ENCODE data around the gene FGF5.

DNA sequence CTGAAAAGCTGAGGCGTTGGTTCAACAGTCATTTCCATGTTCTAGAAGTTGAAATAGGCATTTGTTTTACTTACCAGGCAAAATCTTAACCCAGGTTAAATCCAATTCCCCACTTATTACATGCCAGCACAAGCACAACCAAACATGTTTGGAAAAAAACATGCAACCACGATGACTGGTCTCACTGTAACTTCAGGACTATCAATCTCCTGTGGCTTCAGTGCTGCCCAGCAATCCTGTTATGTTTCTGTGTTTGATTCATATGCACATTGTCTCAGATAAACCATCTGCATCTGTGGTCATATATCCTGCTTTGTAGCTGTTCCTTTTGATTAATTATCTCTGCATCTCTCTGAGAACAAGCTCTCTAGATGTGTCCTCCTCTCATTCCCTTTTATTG, 40.9 kb upstream of the FGF5 start:
- TF ChIP-seq CTCF (IDR thresholded peaks at IDR 0.05) (no peak), POLR2A (IDR thresholded peaks at IDR 0.05) (no peak)

Data from heart left ventricle (tissue), 13 donors.